ENCODE results near the gene HSPB3.
"Not testable (repeated sequence)": the region's sequence is repeated elsewhere in the genome, so short reads cannot be mapped to it uniquely, and the experiment has no call there.

The HSPB3 gene

DNA sequence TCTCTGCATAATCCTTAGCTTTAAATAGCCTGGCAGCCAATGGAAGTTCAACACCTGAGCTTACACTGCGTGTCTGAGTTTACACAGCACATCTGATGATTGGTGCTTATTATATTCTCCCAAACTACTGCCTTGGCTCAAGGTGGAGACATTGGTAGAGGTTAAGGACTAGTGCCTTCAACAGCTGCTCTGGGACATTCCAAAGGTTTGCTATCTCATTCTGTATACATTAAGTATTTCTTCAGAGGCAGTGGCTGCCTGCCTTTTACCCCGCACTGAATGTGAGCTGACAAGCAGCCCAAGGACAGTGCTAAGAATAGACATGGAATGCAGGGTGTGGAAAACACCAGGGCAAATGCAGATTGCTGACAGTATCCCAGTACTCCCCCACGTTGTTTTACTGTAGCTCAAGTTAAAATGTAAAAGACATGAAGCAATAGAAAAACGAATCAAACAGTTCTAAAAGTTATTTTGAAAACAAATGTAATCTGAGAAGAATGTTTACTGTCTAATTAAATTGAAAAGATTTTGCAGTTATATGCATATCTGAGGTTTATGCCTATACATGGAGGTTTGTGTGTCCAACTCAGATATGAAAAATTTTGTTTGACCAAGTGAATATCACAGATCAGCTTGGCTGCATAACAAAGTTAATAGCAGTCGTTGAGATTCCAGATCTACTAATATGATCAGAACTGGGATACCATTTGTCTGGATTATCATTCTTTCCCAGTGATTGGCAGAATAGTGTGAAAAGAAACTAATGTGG is 1.8 kb downstream of the HSPB3 start:
- DNase-seq (ENCODE audit: low read depth in 2 of 2): no peak

DNA sequence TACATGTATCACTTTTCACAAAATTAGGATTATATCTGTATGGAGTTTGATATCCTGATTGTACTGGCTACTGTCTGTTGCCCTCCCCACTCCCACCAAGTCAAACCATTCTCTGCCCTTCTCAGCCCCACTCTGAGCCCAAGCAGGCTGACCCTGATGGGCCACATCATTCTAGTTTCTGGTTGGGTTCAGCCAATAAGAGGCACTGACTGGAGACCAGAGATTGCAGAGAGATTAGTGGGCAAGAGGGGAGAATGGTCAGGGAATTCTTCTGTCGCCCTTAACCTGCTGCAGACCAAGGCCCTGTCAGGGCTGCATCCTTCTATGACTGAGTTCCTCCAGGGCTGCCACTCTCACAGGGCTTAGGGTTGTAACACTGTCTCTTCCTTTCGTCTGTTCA is 2.7 kb downstream of the HSPB3 start:
- DNase-seq (ENCODE audit: low read depth in 2 of 2): no peak

DNA sequence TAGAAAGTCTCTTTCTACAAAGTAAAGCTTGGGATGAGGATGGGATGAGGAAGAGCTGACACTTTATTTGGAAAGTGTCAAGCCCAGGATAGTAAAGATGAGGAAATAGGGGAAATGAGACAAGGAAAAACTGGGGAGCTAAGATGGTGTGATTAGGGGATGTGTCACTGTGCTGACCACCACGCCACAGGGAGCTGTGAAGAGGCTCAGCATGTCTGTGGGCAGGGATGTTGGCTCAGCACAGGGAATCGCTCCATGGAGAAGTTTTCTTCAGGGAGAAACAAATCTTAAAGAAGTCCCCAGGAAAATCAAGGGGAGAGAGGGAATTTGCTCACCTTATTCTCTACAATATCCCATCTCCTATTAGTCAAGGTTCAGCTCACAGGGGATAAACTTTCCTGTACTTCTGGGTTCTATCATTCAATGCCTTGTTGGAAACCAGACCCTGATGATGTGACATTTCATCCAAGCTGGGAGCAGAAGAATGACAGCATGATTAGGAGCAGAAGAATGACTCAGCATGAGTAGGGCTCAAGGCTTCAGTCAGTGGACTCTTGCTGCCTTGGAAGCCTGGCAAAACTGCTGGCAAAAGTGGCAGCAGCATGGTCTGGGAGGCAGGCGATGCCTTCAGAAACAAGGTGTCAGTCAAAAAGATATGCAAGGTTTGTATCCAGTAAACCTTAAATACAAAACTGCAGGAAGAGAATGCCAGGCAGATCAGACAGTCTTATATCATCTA is 4.9 kb downstream of the HSPB3 start:
- DNase-seq (ENCODE audit: low read depth in 2 of 2): no peak

DNA sequence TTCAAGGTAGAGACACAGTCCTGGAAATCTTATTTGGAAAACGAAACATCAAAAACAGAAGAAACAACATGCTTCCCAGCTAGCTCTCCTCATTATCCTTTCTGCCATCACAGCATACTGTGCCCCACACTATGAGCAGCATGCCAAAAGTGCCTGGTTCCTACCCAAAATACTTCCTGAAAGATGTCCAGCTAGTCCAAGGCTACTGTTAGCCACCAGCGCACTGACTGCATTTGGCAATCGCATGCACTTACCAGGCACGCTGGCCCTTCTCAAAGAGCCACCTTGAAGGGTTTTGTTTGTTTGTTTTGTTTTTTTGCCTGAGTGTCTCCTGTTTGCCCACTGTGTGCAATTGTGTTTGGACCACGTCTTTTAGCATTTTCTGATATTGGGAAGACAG is 6.8 kb downstream of the HSPB3 start:
- no peak for DNase-seq (ENCODE audit: low read depth in 2 of 2)

DNA sequence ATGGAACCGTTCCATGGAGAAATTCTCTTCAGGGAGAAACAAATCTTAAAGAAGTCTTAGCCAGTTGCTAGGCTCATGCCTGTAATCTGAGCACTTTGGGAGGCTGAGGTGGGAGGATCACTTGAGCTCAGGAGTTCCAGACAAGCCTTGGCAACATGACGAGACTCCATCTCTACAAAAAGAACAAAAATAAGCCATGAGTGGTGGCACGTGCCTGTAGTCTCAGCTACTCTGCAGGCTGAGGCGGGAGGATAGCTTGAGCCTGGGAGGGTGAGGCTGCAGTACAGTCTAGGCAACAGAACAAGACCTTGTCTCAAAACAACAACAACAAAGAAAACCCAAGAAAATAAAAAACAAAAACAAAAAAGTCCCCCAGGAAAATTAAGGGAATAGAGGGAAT is 8.2 kb downstream of the HSPB3 start:
- DNase-seq (ENCODE audit: low read depth in 2 of 2): no peak

DNA sequence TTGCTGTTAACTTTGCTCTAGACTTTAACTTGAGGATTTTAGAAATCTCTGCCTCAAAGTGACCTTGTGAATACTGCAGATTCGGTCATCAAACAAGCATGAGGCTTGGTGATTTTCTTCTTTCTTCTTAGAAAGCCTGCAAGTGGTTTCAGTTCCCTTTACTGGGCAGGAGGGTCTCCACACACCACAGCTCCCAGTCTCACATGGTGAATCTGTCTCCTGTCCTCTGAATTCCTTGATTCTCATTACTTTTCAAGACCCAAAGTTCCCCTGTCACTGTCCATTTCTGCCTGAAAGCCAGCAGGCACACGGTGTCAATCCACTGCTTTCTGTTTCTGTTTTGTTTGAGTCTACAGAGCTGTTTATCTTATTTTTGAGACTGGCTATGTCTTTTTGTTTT is 14.1 kb downstream of the HSPB3 start:
- no peak for DNase-seq (ENCODE audit: low read depth in 2 of 2)

DNA sequence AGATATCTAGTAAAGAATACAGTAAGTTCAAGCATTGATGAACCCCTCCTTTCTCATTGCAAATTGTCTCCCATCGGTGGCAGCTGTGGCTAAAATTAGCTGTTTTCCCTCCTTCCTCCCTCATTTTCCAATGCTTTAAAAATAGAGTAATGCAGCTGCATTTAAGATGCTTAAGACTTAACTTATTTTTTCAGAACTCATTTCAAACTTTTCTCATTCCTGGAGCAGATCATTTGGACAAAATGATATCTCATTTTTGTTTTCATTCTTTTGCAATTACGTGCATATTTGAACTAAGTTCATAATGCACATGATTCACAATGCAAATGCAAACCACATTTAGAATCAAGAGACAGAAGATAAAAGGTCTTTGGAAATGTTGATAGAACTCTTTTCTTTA is 14.6 kb downstream of the HSPB3 start:
- no peak for DNase-seq (ENCODE audit: low read depth in 2 of 2)

DNA sequence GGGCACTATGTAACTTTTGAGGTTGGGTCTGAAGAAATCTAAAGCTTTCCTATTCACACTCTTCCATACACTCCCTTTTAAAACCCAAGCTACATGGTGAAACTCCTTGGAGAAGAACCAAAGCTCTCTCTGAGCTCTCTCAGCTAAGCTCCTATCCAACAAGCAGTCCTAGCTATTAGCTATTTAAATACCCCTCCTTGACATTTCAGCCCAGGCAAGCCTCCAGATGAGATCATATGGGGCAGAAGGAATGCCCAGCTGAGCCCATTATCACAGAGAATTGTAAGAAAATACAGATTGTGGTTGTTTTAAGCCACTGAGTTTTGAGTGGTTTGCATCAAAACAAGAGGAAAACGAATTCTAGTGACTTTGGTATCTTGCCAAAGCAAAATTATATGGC is 15.2 kb downstream of the HSPB3 start:
- DNase-seq (ENCODE audit: low read depth in 2 of 2): no peak

DNA sequence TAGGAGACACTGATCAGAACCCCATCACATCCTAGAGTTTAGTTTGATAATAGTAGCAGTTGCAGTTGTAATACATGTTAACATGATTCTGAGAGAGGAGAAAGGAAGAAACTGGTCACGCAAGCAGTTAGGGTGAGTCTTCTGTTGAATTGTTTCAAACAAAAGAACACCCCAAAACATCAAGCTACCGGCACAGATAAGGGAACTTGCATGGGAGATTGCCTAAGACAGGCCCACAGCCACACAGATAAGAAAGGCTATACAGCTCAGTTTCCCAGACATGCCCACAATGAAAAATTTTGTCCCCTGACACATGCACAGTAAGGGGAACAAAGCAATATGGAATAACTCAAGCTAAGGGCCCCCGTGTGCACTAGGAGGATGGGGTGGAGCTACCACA is 15.9 kb downstream of the HSPB3 start:
- no peak for DNase-seq (ENCODE audit: low read depth in 2 of 2)

DNA sequence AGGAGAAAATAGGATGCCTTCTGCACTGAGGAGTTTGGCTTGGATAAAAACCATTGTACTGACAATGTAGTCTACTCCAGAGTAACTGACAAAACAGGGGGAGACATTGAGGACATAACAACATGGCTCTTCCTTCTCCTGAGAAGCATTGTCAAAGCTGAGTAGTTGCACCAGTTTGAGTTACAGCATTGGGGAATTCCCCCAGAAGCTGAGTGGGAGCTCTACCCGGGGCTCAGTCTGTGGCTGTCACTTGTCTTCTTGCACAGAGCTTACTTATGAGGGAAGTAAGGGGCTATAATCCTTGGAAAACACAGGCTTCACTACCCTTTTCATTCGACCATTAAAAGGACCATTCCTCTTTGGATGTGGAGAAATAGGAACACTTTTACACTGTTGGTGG is 21.2 kb downstream of the HSPB3 start:
- no peak for DNase-seq (ENCODE audit: low read depth in 2 of 2)

DNA sequence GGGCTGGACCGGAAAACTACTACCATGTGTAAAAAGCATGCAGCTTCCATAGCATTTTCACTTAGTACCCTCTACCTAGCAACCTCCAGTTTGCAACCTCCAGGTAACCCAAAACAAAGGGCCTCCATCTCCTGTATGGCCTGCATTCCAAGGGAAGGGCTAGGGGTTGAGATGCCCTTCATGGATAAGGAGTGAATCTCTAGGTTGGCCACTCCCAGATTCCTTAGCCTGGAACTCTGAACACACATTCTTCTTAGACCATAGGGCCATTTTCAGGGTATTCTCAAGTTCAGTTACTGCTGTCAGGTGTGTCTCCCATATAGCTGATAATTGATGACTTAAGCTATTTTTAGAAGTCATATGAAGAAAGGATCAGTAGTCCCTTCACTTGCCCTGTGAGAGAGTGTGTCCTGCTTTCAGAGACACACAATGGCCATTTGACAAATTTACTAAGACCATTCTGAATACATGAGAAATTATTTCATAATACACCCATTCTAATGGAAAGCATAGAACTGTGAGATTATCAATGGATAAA is 22.5 kb downstream of the HSPB3 start:
- DNase-seq (ENCODE audit: low read depth in 2 of 2): no peak

DNA sequence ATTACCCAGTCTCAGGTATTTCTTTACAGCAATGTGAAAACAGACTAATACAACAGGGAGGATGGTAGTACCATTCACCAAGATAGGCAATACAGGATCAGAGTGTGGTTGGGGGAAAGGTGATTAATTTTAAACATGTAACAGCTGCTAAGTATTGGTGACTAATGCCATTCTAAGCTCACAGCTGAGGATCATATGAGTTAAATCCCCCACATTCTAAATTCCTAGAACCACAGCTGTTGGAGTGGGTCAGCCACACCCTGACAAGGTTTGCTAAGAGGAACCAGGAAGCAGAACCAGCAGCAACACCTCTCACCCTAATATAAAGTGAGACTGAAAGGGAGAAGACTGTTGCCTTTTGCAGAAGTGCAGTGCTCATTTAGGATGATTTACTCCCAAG is 24.8 kb downstream of the HSPB3 start:
- no peak for DNase-seq (ENCODE audit: low read depth in 2 of 2)

DNA sequence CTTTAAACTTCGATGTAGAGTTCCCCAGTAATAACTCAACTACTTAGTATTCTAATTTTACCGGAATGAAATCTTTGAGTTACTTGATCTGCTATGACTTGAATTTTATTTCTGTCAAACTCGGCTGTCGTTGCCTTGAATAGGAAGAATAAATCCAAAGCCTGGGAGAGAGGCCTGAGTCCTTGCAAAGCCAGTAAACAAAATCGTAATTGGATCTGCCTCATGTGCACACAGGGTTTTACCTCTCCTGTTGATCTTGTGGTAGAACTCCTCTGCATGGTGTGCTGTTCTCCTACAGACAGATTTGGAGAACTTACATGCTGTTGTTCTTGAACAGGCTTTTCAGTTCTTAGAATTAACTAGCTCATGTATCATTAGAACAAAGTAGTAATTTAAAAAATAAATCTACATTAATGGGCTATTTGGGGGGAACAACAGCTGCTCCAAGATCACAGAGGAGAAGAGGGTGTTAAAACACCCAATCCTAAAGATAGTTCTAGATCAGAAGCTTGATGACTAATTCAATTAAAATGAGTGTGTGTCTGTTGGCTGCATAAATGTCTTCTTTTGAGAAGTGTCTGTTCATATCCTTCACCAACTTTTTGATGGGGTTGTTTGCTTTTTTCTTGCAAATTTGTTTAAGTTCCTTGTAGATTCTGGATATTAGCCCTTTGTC is 28.9 kb downstream of the HSPB3 start:
- DNase-seq (ENCODE audit: low read depth in 2 of 2): no peak

DNA sequence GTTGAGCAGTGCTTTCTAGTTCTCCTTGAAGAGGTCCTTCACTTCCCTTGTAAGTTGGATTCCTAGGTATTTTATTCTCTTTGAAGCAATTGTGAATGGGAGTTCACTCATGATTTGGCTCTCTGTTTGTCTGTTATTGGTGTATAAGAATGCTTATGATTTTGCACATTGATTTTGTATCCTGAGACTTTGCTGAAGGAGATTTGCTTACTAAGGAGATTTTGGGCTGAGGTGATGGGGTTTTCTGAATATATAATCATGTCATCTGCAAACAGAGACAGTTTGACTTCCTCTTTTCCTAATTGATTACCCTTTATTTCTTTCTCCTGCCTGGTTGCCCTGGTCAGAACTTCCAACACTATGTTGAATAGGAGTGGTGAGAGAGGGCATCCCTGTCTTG is 30.2 kb downstream of the HSPB3 start:
- DNase-seq (ENCODE audit: low read depth in 2 of 2): not testable (repeated sequence)

DNA sequence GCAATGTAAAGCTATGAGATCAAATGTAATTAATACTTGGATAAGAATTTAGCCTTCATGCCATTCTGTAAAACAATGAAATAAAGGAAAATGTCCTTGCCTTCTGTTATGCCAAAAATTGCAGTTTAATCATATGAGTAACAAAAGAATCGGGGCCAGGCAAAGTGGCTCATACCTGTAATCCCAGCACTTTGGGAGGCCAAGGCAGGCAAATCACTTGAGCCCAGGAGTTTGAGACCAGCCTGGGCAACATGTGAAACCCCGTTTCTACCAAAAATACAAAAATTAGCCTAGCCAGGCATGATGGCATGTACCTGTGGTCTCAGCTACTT is 34.1 kb downstream of the HSPB3 start:
- not testable (repeated sequence) for DNase-seq (ENCODE audit: low read depth in 2 of 2)

DNA sequence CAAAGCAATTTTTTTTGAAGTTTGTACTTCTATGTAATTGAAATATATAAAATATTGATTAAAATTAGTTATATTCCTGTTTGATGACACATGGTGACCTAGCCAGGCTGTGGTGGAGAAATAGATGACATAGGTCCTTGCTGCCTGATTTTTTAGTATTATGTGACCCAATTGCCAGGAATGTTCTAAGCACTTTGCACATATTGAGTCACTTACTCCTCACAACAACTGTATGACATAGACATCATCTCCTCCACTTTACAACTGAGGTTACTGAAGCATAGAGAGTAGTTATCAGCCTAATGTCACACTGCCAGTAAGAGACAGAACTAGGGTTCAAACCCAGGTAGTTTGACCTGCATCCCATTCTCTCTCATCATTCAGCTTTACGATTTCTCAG is 35.8 kb downstream of the HSPB3 start:
- DNase-seq (ENCODE audit: low read depth in 2 of 2): no peak

DNA sequence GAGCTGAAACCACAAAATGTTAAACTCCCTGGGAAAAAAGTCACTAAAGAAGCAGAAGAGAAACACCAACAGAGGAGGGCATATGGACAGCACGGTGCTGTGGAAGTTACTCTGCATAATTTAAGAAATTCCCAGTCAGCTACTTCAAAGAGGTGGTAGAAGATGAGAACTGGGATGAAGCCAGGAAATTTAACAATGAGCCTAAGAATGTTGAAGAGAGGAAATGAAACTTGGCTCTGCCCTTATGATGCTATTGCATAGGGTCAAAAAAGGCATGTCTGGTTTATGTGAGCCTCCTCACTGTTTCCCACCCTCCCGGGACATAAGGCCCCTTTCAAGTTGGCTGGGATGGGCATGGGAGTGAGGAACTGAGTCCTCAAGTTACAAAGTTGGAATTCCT is 36.7 kb downstream of the HSPB3 start:
- no peak for DNase-seq (ENCODE audit: low read depth in 2 of 2)

DNA sequence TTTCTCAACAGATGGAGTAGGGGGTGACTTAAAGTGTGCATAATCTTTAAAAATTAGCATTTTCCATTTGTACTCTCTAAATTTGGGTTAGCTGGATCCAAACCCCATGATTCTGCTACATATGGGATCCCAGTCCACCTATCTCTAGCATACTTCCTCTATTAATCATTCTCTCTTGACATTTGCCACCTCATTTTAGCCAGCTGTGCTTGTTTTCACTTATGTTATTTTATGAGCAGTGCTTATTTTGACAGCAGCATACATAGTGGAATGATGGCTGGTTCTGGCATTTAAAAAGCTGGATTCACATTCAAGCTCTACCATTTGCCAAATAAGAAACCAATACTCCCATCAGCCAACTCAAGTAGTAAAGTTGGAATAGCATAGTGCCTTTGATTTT is 39.5 kb downstream of the HSPB3 start:
- no peak for DNase-seq (ENCODE audit: low read depth in 2 of 2)
